Smooth muscle cell of the brain vasculature (primary cell): Measurements from ENCODE around the gene SLC25A29.

Source experiments
- DNase-seq: peaks from one replicate; pipeline ENCODE4 v3.0.0-alpha.2; 2012; ENCODE audit warnings: low read depth, low spot score

Gene SLC25A29

GRCh38 chr14:100281286-100282082 lies 24.8 kb downstream of the SLC25A29 start:
- no peak for DNase-seq

DNA sequence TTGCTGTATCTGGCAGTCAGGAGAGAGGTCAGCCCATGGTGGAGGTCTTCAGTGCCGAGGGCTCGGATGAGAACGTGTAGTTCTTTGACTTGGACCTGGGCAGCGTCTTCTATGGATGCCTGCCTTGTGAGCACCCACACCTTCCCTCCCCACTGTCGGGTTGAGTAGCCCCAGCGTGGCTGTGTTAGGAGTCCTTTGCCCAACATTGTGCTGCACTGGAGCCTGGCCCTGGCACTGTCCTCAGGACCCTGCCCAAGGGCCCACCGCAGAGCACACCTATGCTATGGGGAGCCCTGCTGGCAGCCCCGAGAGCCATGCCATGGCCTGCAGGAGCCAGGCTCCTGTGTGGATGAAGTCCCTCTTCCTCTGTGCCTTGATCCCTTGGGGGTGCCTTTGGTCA lies 26.7 kb downstream of the SLC25A29 start:
- DNase-seq: no peak

DNA sequence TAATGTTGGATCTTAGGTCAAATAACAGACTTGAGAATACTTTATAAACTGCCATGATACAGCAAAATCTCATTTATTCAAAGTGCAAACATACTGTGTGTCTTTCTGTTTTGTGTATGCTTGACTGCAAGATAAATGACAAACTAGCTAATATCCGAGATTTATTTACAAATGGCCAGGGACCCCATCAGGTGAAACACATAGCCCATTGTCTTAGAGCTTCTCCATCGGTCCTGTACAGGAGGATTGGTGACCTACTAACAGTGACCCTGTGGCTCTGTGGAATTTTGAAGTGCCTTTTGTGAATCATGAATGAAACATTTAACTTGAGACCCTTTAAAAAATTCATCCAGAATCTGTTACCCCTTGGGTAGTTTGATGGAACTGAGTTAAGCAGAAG lies 27.1 kb downstream of the SLC25A29 start:
- no peak for DNase-seq

DNA sequence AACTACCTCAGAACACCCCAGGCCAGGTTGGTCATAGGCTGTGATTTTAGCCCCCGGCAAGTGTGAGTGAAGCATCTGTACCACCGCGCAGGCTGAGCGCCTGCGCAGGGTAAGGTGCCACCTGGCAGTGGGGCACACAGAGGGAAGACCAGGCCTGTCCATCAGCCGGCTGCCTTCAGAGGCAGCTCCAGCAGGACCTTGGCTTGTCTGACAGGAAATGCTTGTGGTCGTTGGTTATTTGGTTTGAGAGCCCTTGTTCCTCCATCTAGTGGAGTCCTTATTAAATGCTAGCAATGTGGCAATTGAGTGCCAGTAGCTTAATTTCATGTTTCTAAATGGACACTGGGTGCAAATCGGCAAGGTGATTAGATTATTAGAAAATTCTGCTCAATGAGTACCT lies 27.5 kb downstream of the SLC25A29 start:
- DNase-seq: no peak

GRCh38 chr14:100275214-100275613 lies 31.0 kb downstream of the SLC25A29 start:
- no peak for DNase-seq

DNA sequence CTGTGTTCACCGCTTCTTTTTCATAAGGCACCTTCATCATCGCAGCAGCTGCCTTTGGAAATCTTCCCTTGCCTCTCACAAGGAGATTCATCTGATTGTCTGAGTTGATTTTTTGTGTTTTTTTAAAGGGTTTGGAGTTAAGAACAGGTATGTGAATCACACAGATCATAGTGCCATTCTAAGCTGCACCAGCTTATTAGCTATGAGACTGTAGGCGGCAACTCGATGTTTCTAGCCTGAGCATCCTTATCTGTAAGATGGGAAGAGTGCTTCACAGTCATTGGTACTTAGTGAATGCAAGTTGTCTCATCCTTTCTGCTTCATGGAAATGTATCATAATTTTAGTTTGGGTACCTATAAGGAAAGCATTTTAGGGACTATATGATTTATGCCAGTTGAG lies 32.0 kb downstream of the SLC25A29 start:
- no peak for DNase-seq

DNA sequence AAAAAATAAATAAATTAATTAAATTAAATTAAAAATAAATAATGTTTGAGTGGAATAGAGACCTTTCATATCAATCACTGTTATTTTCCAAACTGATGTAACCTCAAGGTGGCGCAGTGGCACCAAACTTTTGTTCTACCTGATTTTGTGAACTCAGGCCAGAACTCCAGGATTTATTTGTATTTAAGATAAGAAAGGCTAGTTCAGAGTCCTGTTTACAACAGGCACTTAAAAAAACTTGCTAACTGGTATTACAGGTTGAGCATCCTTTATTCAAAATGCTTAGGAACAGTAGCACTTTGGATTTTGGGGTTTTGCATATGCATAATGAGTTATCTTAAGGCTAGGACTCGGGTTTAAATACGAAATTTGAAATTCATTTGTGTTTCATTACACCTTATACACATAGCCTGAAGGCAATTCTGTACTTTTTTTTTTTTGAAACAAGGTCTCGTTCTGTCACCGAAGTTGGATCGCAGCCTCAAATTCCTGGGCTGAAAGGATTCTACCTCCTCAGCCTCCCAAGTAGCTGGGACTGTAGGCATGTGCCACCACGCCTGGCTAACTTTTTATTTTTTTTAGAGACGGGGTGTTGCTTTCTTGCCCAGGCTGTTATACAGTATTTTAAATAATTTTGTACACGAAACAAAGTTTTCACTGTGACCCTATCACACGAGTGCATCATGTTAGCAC lies 34.9 kb downstream of the SLC25A29 start:
- no peak for DNase-seq

DNA sequence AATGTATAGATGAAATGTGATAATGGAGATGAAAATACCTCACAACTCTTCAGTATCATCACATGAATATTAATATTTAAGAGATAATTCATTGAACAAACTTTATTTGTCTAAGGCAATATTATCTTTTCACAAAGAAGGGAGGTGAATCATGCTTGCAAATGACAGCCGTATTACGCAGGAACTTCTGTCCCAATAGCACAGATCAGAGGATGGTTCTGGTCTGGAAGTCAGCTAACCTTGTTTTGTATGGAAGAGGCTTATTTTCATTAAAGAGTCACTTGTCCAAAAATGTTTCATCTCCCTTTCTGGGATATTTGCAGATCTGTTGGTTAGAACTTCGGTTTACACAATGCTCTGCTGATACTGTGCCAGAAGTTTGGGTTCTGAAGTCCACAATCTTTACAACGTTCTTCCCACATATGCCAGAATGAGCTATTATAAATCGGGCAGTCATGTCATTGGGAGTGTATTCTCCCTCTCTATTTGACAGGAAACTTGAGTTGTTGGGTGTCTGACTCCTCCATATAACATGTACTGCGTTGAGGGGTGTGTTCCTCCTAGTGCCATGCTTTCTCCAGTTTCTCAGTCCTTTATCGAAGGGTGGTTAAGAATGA lies 37.5 kb downstream of the SLC25A29 start:
- no peak for DNase-seq

DNA sequence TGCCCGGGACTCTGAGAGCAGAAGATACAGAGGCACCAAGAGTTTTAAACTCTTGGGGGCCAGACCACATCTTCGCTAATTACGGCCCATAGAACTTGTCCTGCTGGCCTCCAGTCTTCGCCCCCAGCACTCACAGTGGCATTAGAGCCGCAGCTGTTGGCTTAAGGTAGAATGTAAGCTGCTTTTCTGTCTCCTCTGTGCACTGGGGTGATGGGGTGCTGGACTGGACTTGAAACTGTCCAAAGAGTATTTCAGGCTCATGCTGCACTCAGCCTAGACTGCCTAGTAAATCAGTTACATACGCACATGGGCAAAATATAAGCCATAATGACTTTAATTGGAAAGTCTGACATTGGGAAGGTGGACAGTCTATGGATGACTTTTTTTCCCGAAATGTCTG lies 38.3 kb downstream of the SLC25A29 start:
- DNase-seq: no peak

GRCh38 chr14:100263141-100263540 lies 43.1 kb downstream of the SLC25A29 start:
- no peak for DNase-seq

- DNase-seq: no peak
These were observed 43.7 kb downstream of the SLC25A29 start for GRCh38 chr14:100262545-100262944.

- no peak for DNase-seq
These were observed 44.6 kb downstream of the SLC25A29 start for GRCh38 chr14:100261621-100262020.

- no peak for DNase-seq
These were observed 49.8 kb downstream of the SLC25A29 start for GRCh38 chr14:100256339-100256895.

GRCh38 chr14:100252684-100253083 lies 53.6 kb downstream of the SLC25A29 start:
- DNase-seq: no peak

DNA sequence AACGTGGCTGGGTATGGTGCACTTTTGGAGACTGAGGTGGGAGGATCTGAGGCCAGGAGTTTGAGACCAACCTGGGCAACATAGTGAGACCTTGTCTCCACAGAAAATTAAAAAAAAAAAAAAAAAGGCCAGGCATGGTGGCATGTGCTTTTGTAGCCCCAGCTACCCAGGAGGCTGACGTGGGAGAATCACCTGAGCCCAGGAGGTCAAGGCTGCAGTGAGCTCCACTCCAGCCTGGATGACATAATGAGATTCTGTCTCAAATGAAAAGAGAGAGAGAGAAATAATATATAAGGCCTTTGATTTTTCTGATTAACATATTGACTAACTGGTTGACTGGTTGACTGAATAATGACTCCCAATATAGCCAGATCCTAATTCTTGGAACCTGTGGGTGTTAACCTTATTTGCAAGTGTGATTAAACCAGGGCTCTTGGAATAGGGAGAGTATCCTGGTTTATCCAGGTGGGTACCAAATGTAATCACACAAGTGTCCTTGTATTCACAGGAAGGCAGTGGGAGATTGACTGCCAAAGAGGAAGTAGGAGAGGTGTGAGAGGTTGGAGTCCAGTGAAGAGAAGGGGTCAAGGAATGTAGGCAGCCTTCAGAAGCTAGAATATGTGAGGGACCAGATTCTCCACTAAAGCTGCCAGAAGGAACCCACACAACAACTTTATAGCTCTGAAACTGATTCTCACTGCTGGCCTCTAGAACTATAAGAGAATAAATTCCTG lies 55.3 kb downstream of the SLC25A29 start:
- DNase-seq: no peak

DNA sequence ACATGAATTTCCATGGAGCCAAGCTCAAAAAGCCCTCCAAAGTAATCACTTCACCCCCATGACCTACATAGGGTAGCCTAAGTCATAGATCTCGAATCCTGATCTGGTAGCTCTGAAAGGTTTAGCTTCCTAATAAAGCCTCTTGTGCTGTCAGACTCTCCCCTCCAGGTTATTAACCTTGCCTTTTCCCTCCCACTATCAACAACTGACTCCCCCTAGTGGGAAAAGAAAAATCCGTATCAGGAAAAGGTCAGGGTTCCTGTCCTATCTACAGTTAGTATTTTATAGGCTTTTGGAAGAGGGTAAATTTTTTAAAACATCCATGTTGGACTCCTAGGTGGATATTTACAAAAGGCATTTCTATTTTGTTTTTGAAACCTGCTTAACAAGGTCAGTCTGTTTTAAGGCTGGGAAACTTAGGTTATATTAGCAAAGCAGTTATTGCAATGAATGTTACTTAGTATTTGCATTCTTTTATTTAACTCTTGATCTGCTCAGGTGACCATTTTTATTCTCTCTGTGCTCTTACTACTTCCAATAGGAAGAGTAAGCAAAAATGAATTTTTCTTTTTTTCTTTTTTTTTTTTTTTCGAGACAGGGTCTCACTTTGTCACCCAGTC lies 59.3 kb downstream of the SLC25A29 start:
- DNase-seq: no peak

DNA sequence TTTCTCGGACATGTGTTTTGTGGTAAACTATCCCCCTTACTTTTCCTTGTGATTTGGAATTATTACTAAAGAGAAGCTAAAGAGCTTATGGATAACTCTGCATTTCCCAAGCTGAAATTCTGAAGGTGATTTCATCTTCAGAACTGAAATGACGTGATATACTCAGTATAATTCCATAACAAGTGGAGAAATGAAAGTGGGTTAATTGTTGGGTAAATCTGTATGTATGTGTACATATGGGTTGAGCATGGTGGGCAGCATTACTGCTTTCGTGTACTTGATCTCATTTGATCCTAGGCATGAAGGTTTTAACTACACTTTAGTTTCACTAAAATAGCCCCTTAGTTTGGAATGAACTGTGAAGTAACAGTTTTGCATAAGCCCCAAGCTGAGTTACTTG lies 63.2 kb downstream of the SLC25A29 start:
- no peak for DNase-seq

- no peak for DNase-seq
These were observed 65.0 kb downstream of the SLC25A29 start for GRCh38 chr14:100241279-100241678.
